Measurements from ENCODE around the gene TRIM67.

DNA sequence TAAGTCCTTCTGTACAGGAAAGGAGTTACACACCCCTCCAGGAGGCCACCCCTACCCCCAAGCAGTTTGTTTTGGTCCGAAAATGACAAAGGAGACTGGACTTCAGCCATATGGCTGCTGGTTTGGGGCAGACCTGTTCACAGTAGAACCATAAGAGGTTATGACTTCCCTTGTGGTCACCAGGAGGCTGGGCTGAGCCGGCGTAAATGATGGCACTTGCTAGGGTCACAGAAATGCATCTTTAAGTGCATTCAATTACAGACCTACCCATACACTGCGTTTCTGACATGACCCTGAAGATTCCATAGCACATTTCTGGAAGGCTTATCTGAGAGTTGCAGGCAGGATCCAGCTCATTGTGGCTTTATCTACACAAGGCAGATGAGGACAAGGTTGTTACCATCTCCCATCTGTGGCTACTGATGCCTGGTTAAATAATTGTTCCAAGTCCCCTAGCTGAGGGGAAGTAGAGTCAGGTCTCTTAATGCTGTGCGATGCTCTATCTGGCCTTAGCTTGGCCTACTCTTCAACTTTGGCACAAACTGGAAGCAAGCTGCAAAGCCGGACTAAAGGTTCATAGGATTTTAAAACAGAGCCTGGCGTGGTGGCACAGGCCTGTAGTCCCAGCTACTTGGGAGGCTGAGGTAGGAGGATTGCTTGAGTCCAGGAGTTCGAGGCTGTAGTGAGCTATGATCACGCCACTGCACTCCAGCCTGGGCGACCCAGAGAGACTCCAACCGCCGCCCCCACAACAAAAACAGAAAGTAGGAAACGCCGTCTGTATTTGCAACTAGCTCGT is 1.7 kb upstream of the TRIM67 start:
- no peak for TF ChIP-seq NFE2L1 (CRISPR knock-in tag; IDR thresholded peaks at IDR 0.05)
- no peak for TF ChIP-seq TEAD4 (CRISPR knock-in tag; IDR thresholded peaks at IDR 0.05)
- TF ChIP-seq, protein P1, sequence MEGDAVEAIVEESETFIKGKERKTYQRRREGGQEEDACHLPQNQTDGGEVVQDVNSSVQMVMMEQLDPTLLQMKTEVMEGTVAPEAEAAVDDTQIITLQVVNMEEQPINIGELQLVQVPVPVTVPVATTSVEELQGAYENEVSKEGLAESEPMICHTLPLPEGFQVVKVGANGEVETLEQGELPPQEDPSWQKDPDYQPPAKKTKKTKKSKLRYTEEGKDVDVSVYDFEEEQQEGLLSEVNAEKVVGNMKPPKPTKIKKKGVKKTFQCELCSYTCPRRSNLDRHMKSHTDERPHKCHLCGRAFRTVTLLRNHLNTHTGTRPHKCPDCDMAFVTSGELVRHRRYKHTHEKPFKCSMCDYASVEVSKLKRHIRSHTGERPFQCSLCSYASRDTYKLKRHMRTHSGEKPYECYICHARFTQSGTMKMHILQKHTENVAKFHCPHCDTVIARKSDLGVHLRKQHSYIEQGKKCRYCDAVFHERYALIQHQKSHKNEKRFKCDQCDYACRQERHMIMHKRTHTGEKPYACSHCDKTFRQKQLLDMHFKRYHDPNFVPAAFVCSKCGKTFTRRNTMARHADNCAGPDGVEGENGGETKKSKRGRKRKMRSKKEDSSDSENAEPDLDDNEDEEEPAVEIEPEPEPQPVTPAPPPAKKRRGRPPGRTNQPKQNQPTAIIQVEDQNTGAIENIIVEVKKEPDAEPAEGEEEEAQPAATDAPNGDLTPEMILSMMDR (IDR thresholded peaks at IDR 0.05), result no peak
- no peak for TF ChIP-seq NR1H2 (CRISPR knock-in tag; IDR thresholded peaks at IDR 0.05)
